PC-3 (cell line): ENCODE data around the gene GFRA1.

Source experiments
- EZH2 ChIP-seq: fragments of 300-600 bp; sonication (generic); IDR thresholded peaks from one replicate; pipeline ENCODE4 v1.6.1; 2017; ENCODE audit warnings: antibody characterized with exemption, mild to moderate bottlenecking, low read length; ENCODE audit not compliant: unreplicated experiment
- TF ChIP-seq, protein P1 (sequence below): fragments of 300-600 bp; sonication (generic); conservative IDR thresholded peaks from 2 replicates; pipeline ENCODE4 v1.5.1; 2017; ENCODE audit warnings: antibody characterized with exemption, low read depth, mild to moderate bottlenecking, low read length

DNA sequence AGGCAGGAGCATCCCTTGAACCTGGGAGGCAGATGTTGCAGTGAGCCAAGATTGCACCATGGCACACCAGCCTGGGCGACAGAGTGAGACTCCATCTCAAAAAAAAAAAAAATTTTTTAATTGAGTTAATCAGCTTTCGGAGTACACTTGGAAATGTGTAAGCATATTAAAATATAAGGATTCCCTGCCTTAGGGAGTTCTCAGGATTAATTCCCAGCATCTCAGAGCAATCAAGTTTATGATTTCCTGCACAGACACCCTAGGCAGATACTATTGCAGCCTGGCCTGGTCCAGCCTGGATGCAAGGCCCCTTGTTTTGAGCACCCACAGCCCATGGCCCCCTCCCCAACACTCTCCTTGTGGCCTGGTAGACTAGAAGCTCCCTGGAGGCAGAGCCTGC lies 39.8 kb downstream of the GFRA1 start:
- TF ChIP-seq EZH2 = no peak
- TF ChIP-seq, protein P1, sequence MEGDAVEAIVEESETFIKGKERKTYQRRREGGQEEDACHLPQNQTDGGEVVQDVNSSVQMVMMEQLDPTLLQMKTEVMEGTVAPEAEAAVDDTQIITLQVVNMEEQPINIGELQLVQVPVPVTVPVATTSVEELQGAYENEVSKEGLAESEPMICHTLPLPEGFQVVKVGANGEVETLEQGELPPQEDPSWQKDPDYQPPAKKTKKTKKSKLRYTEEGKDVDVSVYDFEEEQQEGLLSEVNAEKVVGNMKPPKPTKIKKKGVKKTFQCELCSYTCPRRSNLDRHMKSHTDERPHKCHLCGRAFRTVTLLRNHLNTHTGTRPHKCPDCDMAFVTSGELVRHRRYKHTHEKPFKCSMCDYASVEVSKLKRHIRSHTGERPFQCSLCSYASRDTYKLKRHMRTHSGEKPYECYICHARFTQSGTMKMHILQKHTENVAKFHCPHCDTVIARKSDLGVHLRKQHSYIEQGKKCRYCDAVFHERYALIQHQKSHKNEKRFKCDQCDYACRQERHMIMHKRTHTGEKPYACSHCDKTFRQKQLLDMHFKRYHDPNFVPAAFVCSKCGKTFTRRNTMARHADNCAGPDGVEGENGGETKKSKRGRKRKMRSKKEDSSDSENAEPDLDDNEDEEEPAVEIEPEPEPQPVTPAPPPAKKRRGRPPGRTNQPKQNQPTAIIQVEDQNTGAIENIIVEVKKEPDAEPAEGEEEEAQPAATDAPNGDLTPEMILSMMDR = no peak
